Subcutaneous adipose tissue (tissue), 4 donors: Measurements from ENCODE around the gene GPATCH1. TPM values are rescaled to one million over a fixed set of nuclear protein-coding genes. Genes with fewer than 3 reads are reported as not detected.

Experiments
- small RNA-seq: library from RNA; depleted of rRNA; stranded (forward); fragments of <200 nt; gene quantifications from one replicate; pipeline ENCODE3, GENCODE V24; 2016
- total RNA-seq, 4 donors: library from RNA; depleted of rRNA; stranded (reverse); fragments of >200 nt; gene quantifications; one replicate each; pipeline ENCODE4 v1.1.0, GENCODE V29; 2016
- TF ChIP-seq, protein P1 (sequence below): fragments of 450-650 bp; IDR thresholded peaks from one replicate; pipeline ENCODE4 v1.5.1; 2016; ENCODE audit warnings: low read depth, mild to moderate bottlenecking, control low read depth, antibody characterized with exemption, moderate library complexity

Gene GPATCH1
- total RNA-seq, 4 donors from 2014 or later: 6.5 to 14.0 (median 10.5) TPM

DNA sequence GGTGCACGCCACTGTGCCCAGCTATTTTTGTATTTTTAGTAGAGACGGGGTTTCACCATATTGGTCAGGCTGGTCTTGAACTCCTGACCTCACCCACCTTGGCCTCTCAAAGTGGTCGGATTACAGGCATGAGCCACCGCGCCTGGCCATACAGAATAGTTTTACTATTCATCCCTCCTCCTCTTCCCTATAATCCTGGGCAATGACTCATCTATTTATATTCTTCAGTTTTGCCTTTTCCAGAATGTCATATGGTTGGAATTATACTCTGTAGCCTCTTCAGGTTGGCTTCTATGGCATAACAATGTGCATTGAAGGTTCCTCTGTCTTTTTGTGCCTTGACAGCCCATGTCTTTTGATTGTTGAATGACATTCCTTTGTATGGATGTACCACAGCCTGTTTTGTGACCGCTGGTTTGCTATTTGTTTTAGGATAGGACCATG lies 91.0 kb downstream of the GPATCH1 start:
- TF ChIP-seq, protein P1, sequence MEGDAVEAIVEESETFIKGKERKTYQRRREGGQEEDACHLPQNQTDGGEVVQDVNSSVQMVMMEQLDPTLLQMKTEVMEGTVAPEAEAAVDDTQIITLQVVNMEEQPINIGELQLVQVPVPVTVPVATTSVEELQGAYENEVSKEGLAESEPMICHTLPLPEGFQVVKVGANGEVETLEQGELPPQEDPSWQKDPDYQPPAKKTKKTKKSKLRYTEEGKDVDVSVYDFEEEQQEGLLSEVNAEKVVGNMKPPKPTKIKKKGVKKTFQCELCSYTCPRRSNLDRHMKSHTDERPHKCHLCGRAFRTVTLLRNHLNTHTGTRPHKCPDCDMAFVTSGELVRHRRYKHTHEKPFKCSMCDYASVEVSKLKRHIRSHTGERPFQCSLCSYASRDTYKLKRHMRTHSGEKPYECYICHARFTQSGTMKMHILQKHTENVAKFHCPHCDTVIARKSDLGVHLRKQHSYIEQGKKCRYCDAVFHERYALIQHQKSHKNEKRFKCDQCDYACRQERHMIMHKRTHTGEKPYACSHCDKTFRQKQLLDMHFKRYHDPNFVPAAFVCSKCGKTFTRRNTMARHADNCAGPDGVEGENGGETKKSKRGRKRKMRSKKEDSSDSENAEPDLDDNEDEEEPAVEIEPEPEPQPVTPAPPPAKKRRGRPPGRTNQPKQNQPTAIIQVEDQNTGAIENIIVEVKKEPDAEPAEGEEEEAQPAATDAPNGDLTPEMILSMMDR: no peak

DNA sequence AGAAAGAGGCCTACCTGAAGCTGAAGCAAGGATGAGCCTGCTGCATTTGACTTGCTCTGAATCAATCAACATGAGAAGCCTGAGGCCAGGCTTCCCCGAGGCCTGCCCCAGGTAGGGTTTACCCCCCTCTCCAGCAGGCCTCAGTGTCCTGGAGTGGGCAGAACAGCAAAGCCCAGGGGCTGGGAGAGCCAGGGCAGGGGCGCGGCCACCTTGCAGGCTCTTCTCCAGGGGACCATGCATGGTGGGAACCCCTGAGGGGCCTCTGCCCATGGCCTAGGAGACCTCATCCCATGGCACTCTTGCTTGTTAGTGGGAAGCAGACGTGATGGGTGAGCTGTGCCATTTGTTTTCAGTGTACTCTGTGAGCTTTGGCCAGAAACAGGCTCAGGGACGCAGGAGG lies 93.2 kb downstream of the GPATCH1 start:
- TF ChIP-seq, protein P1: no peak

DNA sequence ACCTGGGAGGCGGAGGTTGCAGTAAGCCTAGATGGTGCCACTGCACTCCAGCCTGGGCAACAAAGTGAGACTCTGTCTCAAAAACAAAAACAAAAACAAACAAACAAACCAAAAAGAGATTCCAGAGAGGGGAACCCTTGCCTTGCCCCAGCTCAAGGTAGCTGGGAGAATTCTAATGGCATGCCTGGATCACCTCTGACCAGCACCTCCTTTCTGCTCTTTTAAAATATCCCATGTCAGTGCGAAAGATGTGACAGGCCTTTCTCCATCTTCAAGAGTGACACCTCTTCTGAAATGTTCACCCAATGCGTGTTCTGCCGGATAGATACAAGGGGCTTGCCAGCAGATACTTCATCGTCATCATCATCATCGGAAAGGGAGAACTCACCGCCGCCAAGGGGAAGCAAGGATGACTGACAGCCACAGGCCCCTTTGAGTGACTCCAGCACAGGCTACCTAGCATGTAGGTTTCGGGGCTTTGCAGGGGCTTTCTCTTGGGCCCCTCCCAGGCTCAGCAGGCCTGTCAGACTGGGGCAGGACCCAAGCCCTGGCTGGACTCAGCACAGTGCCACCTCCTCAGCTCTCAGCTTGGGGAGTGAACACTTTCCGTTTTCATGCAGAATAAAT lies 94.3 kb downstream of the GPATCH1 start:
- TF ChIP-seq, protein P1: no peak

DNA sequence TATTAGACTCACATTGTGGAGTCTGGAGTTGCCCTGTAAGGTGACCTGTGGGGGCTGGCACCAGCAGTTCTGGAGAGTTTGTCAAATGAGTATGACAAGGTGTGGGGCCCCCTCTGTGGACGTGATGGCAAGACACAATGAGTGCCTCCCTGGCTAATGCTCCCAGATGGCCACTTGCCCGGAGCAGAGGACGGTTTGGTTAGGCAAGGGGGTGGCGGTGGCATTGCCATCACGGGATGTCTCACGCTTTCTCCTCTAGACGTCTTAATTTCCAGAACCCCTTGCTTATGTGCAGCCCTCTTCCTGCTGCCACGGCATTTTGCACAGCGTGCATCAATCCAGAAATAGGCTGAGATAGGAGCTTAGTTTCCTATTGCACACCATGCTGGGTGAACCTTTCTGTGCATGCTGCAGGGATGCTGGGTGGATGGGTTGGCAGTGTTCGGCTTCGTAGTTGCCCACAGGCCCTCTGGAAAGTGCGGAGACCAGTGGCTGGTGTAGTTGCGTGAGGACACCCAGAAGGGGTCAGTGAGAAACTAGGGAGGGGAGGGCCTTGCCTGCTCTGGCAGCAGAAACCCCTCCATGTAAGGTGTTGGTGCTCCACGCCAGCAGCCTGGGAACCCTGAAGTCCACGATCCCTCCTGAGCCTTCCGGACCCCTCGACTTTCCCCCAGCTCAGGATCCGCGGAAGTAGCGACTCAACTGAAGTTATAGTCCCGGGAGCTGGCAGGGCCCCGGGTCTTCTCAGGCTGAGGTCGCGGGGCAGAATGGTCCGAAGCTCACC lies 95.1 kb downstream of the GPATCH1 start:
- TF ChIP-seq, protein P1: no peak

DNA sequence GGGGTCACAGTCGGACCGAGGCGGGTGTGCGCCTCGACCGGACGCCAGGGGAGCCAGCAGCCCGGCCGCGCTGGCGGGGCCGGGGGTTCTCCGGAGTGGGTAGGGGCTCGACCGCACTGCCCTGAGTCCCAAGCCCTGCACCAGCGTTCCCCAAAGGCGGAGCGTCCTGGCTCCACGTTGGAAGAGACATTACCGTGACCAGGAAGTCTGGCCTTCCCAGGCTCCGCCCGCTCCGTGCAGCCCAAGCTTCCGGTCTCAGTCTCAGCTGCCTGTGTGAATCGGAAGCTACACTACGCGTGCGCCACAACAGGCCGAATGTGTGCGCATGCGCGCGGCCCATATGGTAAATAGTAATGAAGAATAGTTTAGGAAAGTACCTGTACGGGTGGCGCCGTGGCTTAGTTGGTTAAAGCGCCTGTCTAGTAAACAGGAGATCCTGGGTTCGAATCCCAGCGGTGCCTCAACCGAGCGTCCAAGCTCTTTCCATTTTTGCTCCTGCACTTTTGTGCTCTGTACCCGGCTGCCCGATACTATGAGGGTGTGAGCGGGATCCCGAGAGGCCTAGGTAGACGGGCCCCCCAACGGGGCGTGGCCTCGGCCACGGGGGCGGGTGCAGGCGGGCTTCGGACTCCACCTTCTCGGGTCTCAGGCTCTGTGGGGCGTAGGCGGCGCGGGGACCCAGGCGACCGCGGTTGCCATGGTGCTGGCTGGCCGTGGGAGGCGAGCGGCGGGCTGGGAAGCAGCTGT lies 95.9 kb downstream of the GPATCH1 start:
- TF ChIP-seq, protein P1: no peak

DNA sequence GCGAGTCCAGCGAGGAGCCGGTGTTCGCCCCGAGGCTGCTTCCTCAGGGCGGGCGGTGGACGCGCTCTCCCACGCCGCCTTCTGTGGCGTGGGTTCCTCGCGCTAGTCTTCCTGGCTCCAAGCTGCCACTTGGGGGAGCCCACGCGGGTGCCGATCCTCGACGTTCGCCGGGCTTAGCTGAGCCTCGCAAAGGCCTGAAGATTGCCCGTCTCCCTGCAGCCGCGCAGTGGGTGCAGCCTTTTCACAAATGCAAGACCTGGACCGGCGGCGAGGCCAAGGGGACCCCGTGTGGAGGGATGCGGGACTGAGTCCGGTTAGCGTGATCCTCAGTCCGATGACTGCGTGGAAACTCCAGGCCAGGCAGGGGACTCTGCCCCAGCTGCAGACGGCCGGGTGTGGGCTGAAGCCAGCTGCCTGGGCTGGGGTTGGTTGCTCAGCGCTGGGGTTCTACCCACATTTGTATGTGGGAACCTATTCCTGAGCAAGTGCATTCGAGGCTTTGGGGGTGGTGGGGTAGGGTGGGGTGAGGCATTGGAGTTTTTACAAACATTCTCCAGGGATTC lies 96.5 kb downstream of the GPATCH1 start:
- TF ChIP-seq, protein P1: no peak

Small RNAs within 50 kb of the gene (small RNA-seq; reads per million reads assigned to genes)
- not detected for gene AC008521.1
- not detected for gene AC008521.2

Other genes starting within 250 kb of the GPATCH1 start
- gene SLC7A9, start 211.4 kb upstream of the GPATCH1 start, total RNA-seq: under 1 TPM in 1 of 4 donors, not detected in 3; 0.22 TPM
- 10 to 100 TPM in 3 of 4 donors, 1 to 10 TPM in 1; 9.9 to 14.3 (median 11.5) TPM for gene CEP89, start 109.2 kb upstream of the GPATCH1 start, total RNA-seq
- gene FAAP24, start 108.9 kb upstream of the GPATCH1 start, total RNA-seq: 1 to 10 TPM in 3 of 4 donors, under 1 TPM in 1; 0.75 to 3.9 (median 2.3) TPM
- gene RHPN2, start 16.3 kb upstream of the GPATCH1 start, total RNA-seq: 1 to 10 TPM in 1 of 4 donors, under 1 TPM in 3; 0.66 to 2.7 (median 0.78) TPM
- gene WDR88, start 50.9 kb downstream of the GPATCH1 start, total RNA-seq: not detected
- 10 to 100 TPM; 15.0 to 40.3 (median 20.0) TPM for gene LRP3, start 113.1 kb downstream of the GPATCH1 start, total RNA-seq
- 100 to 1,000 TPM in 1 of 4 donors, 10 to 100 TPM in 2, 1 to 10 TPM in 1; 1.5 to 130 (median 13.0) TPM for gene SLC7A10, start 144.7 kb downstream of the GPATCH1 start, total RNA-seq
- gene CEBPA, start 221.4 kb downstream of the GPATCH1 start, total RNA-seq: 100 to 1,000 TPM; 114 to 646 (median 258) TPM